PFSK-1 (cell line): ENCODE results near the gene RPL9.

ENCODE experiments used
- FOXP2 ChIP-seq: optimal IDR thresholded peaks from 2 replicates; pipeline ENCODE3; 2011; ENCODE audit warnings: borderline replicate concordance, control low read depth, inconsistent platforms; ENCODE audit not compliant: insufficient read depth; ENCODE audit errors: extremely low read length, extremely low read depth
- POLR2AphosphoS5 ChIP-seq: IDR thresholded peaks from 2 replicates; pipeline ENCODE4 v1.6.1; 2012; ENCODE audit warnings: low read depth, mild to moderate bottlenecking, control low read depth, low read length, moderate library complexity
- REST ChIP-seq, 2 experiments: IDR thresholded peaks; 2 replicates each; pipeline versions ENCODE4 v1.6.1 to v1.8.0; 2011 to 2012; ENCODE audit warnings: low read depth in 2 of 2, low read length in 2 of 2, control low read depth in 1 of 2, inconsistent platforms in 1 of 2, mild to moderate bottlenecking in 1 of 2, moderate library complexity in 1 of 2; ENCODE audit not compliant: insufficient read depth in 1 of 2
- TAF1 ChIP-seq: IDR thresholded peaks from 2 replicates; pipeline ENCODE4 v1.6.1; 2012; ENCODE audit warnings: low read length, control low read depth, borderline replicate concordance; ENCODE audit not compliant: insufficient read depth

- TF ChIP-seq POLR2AphosphoS5: no peak
- TF ChIP-seq REST (IDR thresholded peaks at IDR 0.05; ENCODE audit: insufficient read depth in 1 of 2, low read depth in 2 of 2, low read length in 2 of 2): no peak
- no peak for TF ChIP-seq TAF1
- TF ChIP-seq FOXP2: no peak
These were observed 36.9 kb upstream of the RPL9 start for GRCh38 chr4:39495446-39496213.
